Left colon (tissue), 2 donors: Measurements from ENCODE around the gene ARID4B. TPM values are rescaled to one million over a fixed set of nuclear protein-coding genes. Genes with fewer than 3 reads are reported as not detected.

Source experiments
- ATAC-seq: fragments of 200-7000 bp; cut with Tn5 transposase; one replicate; pipeline ENCODE4 v1.9.1; 2020; ENCODE audit warnings: mild to moderate bottlenecking, moderate library complexity
- DNase-seq, 2 donors: peaks; one replicate each; pipeline ENCODE4 v3.0.0-alpha.2; 2020
- intact Hi-C, 2 donors: fragments of 100-400 bp; cut with DNase I in 1 of 2; cut with micrococcal nuclease in 1 of 2; formaldehyde crosslinking; loops; one replicate each; pipeline versions ENCODE4 v1.11.2 to v1.14.0; 2022; cut with DNase I, micrococcal nuclease
- microRNA-seq, 2 donors: library from miRNA; unstranded; fragments of <30 nt; microRNA quantifications; one replicate each; pipeline versions ENCODE4 v1.1.0 to v1.2.0, GENCODE V29; 2020
- total RNA-seq, 2 donors: library from RNA; stranded (reverse); fragmentation: NEBNext Ultra II Directional; extraction: Animal tissue kit (Norgen Biotek cat#: 25700); gene quantifications; one replicate each; pipeline ENCODE4 v1.2.1, GENCODE V29; 2021
- donor health status: DM: no; HTN: no; CAD: no.
- donor health status: DM: yes; HTN: yes; CAD: no.

ARID4B gene
- total RNA-seq, 2 donors from 2014 or later: 26.2 to 33.9 TPM

- intact Hi-C loops: no loop called here
- ATAC-seq (no peak), DNase-seq (no peak)
Measured at GRCh38 chr1:235127203-235127602, 200.8 kb downstream of the ARID4B start.

GRCh38 chr1:235124665-235125064 is 203.3 kb downstream of the ARID4B start:
- DNase-seq: no peak
- intact Hi-C loops: no loop called here
- ATAC-seq: no peak

DNA sequence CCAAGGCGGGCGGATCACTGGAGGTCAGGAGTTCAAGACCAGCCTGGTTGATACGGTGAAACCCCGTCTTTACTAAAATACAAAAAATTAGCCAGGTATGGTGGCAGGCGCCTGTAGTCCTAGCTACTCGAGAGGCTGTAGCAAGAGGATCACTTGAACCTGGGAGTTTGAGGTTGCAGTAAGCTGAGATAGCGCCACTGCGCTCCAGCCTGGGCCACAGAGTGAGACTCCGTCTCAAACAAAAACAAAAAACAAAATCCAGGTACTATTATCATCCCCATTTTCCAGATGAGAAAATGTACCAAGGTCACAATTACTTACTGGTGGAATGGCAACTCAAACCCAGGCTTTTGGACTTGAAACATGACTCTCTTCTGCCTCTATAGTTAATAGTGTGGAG is 203.9 kb downstream of the ARID4B start:
- no peak for DNase-seq
- intact Hi-C loops: no loop called here
- ATAC-seq: no peak

DNA sequence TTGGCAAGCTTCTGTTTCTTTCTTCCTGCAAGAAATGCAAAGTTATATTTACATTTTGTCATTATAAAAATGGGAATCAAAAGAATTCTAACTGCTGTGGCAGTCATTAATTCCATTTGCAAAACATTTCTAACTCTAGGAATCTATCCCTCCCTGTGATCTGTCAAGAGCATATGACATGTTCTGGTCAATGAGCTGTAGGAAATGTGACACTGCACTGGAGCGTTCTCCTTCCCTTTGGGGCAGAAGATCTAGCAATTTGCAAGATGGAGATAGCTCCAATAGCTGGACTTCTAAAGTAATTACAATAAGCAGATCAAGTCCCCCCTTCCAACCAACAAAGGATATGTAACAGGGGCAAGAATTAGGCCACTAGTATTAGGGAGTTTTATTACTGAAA is 205.6 kb downstream of the ARID4B start:
- DNase-seq (no peak), ATAC-seq (no peak)
- intact Hi-C loops: no loop called here

Small RNAs within 50 kb of the gene (microRNA-seq; reads per million reads assigned to microRNA genes)
- 0 reads per million in 2 donors for gene MIR4753

Other genes starting within 250 kb of the ARID4B start
- gene TOMM20, start 199.3 kb downstream of the ARID4B start, total RNA-seq: 100 to 1,000 TPM in 1 of 2 donors, 10 to 100 TPM in 1; 84.6 to 108 TPM
- 10 to 100 TPM; 50.8 to 58.7 TPM for gene RBM34, start 166.9 kb downstream of the ARID4B start, total RNA-seq
- 10 to 100 TPM; 29.9 to 30.9 TPM for gene GGPS1, start 391 bp upstream of the ARID4B start, total RNA-seq
- 10 to 100 TPM; 19.2 to 26.4 TPM for gene TBCE, start 39.2 kb upstream of the ARID4B start, total RNA-seq
- 10 to 100 TPM; 18.6 to 18.7 TPM for gene B3GALNT2, start 176.3 kb upstream of the ARID4B start, total RNA-seq